ENCODE results near the gene PLXNB2. TPM values are rescaled to one million over a fixed set of nuclear protein-coding genes. Genes with fewer than 3 reads are reported as not detected.

Gene PLXNB2
- total RNA-seq, 1 donor from 2014 or later, result 287 TPM

DNA sequence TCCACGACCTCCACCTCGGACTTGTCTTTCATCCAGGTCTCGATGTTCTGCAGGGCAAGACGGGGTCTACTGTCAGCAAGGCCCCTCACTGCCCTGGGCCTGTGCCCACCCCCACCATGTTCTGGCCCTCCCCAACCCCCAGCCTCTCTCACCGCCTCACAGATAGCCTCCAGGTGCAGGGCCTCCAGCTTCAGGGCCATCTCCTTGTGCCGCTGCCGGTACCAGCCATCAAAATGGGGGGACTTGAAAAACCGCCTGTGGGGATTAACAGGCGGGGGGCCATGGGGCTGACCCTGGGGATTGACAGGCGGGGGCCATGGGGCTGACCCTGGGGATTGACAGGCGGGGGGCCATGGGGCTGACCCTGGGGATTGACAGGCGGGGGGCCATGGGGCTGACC is 4.9 kb upstream of the PLXNB2 start:
- H3K27me3 ChIP-seq, result no peaks in the 10 kb centered on the region
- no peak for DNase-seq (ENCODE audit: low spot score in 2 of 2)
- intact Hi-C loops (cut with DNase I), result no loop called here
- no peaks in the 10 kb centered on the region for H3K36me3 ChIP-seq
- H3K4me1 ChIP-seq, result peaks cover 8 to 9% of the 10 kb centered on the region in 2 donors
- H3K27ac ChIP-seq, result no peak overlapping the region
- no peak for TF ChIP-seq CTCF (IDR thresholded peaks at IDR 0.05)
- no peaks in the 10 kb centered on the region for H3K9me3 ChIP-seq
- H3K4me3 ChIP-seq, result no peak overlapping the region

GRCh38 chr22:50311606-50312351 is 4.3 kb upstream of the PLXNB2 start:
- H3K27ac ChIP-seq, result no peak overlapping the region
- no peak for TF ChIP-seq CTCF (IDR thresholded peaks at IDR 0.05)
- intact Hi-C loops (cut with DNase I), result no loop called here
- no peaks in the 10 kb centered on the region for H3K36me3 ChIP-seq
- no peak overlapping the region for H3K4me3 ChIP-seq
- no peaks in the 10 kb centered on the region for H3K9me3 ChIP-seq
- peaks cover 8 to 9% of the 10 kb centered on the region in 2 donors for H3K4me1 ChIP-seq
- DNase-seq (ENCODE audit: low spot score in 2 of 2), result no peak
- no peaks in the 10 kb centered on the region for H3K27me3 ChIP-seq

GRCh38 chr22:50310949-50311444 is 3.6 kb upstream of the PLXNB2 start:
- no peak for TF ChIP-seq CTCF (IDR thresholded peaks at IDR 0.05)
- no peak overlapping the region for H3K4me3 ChIP-seq
- no peaks in the 10 kb centered on the region for H3K36me3 ChIP-seq
- peaks cover 8 to 9% of the 10 kb centered on the region in 2 donors for H3K4me1 ChIP-seq
- no peak overlapping the region for H3K27ac ChIP-seq
- no peak for DNase-seq (ENCODE audit: low spot score in 2 of 2)
- intact Hi-C loops (cut with DNase I), result no loop called here
- no peaks in the 10 kb centered on the region for H3K27me3 ChIP-seq
- H3K9me3 ChIP-seq, result no peaks in the 10 kb centered on the region

GRCh38 chr22:50310031-50310722 is 2.7 kb upstream of the PLXNB2 start:
- Histone ChIP-seq H3K36me3 (no peaks in the 10 kb centered on the region), H3K27me3 (no peaks in the 10 kb centered on the region), H3K27ac (no peak overlapping the region), H3K9me3 (no peaks in the 10 kb centered on the region), H3K4me3 (no peak overlapping the region), H3K4me1 (peaks cover 12 to 14% of the 10 kb centered on the region in 2 donors)
- no peak for DNase-seq (ENCODE audit: low spot score in 2 of 2)
- intact Hi-C loops (cut with DNase I), result no loop called here
- no peak for TF ChIP-seq CTCF (IDR thresholded peaks at IDR 0.05)

DNA sequence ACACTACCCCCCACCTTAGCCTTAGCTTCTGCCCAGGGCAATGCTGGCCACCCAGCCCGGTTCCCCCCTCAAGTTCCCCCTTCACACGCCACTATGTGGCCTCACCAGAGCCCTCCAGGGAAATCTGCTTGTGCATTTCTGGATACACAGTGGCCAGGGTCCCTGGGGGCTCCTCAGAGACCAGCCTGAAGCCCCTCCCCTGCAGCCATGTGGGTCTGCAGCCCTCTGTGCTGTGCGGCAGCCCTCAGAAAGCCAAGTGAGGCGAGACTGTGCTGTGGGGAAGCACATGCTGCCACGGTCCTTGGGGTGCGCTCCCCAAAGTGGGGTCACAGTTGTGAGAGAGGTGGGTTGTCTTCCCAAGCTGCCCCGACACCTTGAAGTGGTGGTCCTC is 2.1 kb upstream of the PLXNB2 start:
- H3K4me1 ChIP-seq, result peaks cover 18 to 20% of the 10 kb centered on the region in 2 donors
- no peaks in the 10 kb centered on the region for H3K9me3 ChIP-seq

More for the DNA sequence above, 2.1 kb upstream of the PLXNB2 start:
- Histone ChIP-seq H3K27me3 (no peaks in the 10 kb centered on the region), H3K27ac (peak overlapping the region; percentile 86 to 96), H3K4me3 (no peak overlapping the region), H3K36me3 (no peaks in the 10 kb centered on the region)
- intact Hi-C loops (cut with DNase I), result loop anchor here (2.0 to 10.0 kb wide), 2 partner anchors 33 to 375 kb away; partner anchors contain the start of gene PPP6R2
- TF ChIP-seq CTCF (IDR thresholded peaks at IDR 0.05), result no peak
- DNase-seq (ENCODE audit: low spot score in 2 of 2), result no peak
